Measurements from ENCODE around the gene NFYB. TPM values are rescaled to one million over a fixed set of nuclear protein-coding genes. Genes with fewer than 3 reads are reported as not detected.
"Not testable (repeated sequence)": the region's sequence is repeated elsewhere in the genome, so short reads cannot be mapped to it uniquely, and the experiment has no call there.

Gene NFYB
- total RNA-seq, 2 donors from 2014 or later, result 37.9 to 41.1 TPM

DNA sequence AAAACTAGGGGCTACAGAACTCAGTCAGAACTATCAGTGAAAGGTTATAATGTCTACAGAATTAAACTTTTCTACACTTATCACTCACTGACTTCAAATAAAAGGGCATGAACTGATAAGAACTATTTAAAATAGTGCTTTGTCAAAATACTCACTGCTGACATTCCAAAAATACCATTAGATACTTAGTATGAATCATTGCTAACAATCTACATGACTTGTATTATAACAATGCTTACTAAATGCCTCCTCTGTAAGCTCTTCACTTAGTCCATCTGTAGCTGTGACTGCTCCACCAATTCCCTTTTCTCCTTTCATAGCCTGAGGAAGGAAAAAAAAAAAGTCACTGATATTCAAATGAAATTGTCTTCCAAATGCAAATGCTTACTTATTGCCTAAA lies 17.0 kb downstream of the NFYB start:
- no peaks in the 10 kb centered on the region for H3K9me3 ChIP-seq
- no peak overlapping the region for H3K27ac ChIP-seq
- H3K4me3 ChIP-seq, result no peak overlapping the region
- no peaks in the 10 kb centered on the region for H3K4me1 ChIP-seq (replicated peaks)
- H3K27me3 ChIP-seq (replicated peaks; ENCODE audit: insufficient read depth), result no peaks in the 10 kb centered on the region
- no peak for TF ChIP-seq POLR2A (IDR thresholded peaks at IDR 0.05)
- no peak for TF ChIP-seq POLR2AphosphoS5 (IDR thresholded peaks at IDR 0.05)
- intact Hi-C loops (cut with DNase I), result no loop called here
- H3K36me3 ChIP-seq, result no peaks in the 10 kb centered on the region
- no peak for DNase-seq (ENCODE audit: low spot score)

DNA sequence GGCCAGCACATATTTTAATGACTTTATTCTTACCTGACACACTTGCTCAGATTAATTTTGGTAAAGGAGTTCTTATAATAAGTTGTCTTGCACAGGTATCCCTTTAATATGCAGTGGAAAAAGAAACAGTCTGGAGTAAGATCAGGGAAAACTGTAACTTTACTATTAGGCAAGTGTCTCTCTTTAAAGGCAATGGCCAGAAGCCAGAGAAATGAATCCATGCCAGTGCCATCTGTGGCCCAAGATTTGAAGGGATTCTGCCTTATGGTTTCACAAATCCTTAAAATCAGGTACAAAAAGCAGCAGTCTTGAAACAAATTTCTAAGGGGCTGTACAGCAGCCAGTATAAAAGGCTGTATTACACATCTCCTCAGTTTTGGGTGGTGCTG lies 22.4 kb downstream of the NFYB start:
- Histone ChIP-seq H3K27ac (peak overlapping the region in 1 of 2 donors; percentile 35), H3K36me3 (no peaks in the 10 kb centered on the region), H3K4me3 (no peak overlapping the region), H3K9me3 (no peaks in the 10 kb centered on the region), H3K27me3 (replicated peaks; ENCODE audit: insufficient read depth) (no peaks in the 10 kb centered on the region), H3K4me1 (replicated peaks) (no peaks in the 10 kb centered on the region)
- intact Hi-C loops (cut with DNase I), result no loop called here
- TF ChIP-seq POLR2AphosphoS5 (IDR thresholded peaks at IDR 0.05), result no peak
- TF ChIP-seq, protein P1, sequence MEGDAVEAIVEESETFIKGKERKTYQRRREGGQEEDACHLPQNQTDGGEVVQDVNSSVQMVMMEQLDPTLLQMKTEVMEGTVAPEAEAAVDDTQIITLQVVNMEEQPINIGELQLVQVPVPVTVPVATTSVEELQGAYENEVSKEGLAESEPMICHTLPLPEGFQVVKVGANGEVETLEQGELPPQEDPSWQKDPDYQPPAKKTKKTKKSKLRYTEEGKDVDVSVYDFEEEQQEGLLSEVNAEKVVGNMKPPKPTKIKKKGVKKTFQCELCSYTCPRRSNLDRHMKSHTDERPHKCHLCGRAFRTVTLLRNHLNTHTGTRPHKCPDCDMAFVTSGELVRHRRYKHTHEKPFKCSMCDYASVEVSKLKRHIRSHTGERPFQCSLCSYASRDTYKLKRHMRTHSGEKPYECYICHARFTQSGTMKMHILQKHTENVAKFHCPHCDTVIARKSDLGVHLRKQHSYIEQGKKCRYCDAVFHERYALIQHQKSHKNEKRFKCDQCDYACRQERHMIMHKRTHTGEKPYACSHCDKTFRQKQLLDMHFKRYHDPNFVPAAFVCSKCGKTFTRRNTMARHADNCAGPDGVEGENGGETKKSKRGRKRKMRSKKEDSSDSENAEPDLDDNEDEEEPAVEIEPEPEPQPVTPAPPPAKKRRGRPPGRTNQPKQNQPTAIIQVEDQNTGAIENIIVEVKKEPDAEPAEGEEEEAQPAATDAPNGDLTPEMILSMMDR (IDR thresholded peaks at IDR 0.05), result no peak
- TF ChIP-seq POLR2A (IDR thresholded peaks at IDR 0.05), result no peak
- DNase-seq (ENCODE audit: low spot score), result peak; percentile 15

DNA sequence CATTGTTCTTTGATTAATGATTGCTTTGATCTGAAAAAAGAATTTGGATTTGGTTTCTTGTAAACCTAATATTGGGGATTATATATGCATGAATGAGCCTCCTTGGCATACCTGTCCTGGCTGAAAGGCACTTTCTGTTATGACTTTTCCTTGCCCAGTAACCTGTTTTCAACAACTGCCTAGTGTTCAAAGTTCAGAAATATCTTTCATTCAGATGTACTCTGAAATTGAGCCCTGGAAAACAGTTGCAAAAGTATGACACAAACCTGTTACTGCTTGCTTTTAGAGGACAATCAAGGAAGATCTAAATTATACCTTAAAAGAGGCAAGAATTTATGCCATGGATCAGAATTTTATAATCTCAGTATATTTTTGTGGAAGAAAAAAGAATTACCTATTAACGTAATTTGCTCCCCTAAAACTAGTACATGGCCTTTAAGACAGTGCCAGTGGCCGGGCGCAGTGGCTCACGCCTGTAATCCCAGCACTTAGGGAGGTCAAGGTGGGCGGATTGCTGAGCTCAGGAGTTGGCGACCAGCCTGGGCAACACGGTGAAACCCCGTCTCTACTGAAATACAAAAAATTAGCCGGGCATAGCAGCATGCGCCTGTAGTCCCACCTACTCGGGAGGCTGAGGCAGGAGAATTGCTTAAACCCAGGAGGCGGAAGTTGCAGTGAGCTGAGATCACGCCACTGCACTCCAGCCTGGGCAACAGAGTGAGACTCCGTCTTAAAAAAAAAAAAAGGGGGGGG lies 23.0 kb downstream of the NFYB start:
- H3K4me3 ChIP-seq; H3K27me3 ChIP-seq (replicated peaks; ENCODE audit: insufficient read depth); DNase-seq (ENCODE audit: low spot score); H3K9me3 ChIP-seq; H3K36me3 ChIP-seq; H3K4me1 ChIP-seq (replicated peaks); intact Hi-C loops (cut with DNase I): not testable (repeated sequence)
- peak overlapping the region in 1 of 2 donors; percentile 35 for H3K27ac ChIP-seq
- WGBS, result 65% methylated on average over 14 of the region's 14 CpGs

DNA sequence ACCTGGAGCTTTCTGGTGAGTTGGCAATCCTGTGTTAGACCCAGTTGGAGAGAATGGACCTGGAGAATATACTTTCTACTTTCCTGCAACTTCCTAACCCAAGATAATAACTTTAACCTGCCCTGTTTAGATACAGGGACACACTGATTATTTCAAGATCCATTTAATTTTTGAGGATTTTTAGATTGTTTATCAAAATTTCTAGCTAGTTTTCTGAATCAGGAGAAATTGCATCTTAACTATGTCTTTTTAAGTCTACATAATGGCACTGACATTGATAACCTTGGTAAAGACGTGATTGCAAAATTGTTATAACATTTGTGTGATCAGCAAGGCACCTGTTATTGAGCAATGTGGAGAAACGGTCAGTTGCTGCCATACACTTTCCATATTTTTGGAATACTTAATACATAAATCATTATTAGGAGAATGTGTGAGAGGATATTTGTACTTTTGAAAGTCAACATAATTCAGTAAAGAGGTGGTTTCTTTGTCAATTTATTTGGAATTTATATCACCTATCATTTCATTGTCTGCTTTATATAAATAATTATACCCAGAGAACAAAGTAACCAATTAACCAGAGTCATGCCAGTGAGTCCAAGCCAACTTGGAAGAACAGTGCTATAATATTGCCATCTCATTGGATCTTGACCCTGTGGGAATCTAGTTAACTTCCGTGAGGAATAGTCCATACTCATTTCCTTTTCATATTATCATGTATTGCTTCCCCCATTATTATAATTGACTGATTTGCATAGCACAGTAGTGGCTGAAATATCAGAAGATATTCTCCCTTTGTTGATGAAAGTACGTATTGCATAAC lies 28.4 kb downstream of the NFYB start:
- no peaks in the 10 kb centered on the region for H3K9me3 ChIP-seq
- no peak overlapping the region for H3K27ac ChIP-seq
- TF ChIP-seq POLR2A (IDR thresholded peaks at IDR 0.05), result no peak
- TF ChIP-seq POLR2AphosphoS5 (IDR thresholded peaks at IDR 0.05), result no peak
- TF ChIP-seq, protein P1 (IDR thresholded peaks at IDR 0.05), result no peak
- H3K36me3 ChIP-seq, result no peaks in the 10 kb centered on the region
- 65% methylated on average over 4 of the region's 4 CpGs for WGBS
- DNase-seq (ENCODE audit: low spot score), result no peak
- no peaks in the 10 kb centered on the region for H3K4me1 ChIP-seq (replicated peaks)
- H3K27me3 ChIP-seq (replicated peaks; ENCODE audit: insufficient read depth), result no peaks in the 10 kb centered on the region
- H3K4me3 ChIP-seq, result no peak overlapping the region
- intact Hi-C loops (cut with DNase I), result loop anchor here (5.0 to 10.0 kb wide), 2 partner anchors 145 to 232 kb away; partner anchors contain the start of gene TDG

DNA sequence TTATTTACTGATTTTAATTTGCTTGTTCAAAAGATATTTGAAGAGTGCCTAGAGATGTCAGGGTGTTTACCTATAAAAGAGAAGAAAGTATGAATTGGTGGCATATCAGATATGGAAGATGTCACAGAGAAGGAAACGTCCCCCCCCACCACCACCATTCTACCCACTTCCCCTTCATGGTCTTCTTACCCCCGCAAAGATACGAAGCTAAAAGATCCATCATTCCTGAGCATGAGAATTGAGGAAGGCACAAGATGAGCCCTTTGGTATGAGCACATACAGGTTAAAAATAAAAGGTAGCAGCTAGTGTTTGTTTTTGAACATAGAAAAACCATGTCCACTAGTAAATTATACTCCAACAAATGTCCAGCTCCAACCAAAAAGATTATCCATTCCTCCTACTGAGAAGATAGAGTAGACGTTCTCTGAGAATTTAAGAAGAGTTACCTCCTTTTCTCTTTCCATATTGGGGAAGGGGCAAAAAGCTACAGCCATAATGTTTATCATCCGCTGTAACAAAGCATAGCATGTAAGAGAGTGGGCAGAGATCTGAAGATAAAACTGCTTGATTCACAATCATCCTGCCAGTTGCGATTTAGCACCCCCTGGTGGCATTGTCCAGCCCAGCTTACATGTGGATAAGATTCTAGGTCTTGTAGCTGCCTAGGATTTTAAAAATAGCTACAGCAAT lies 29.1 kb downstream of the NFYB start:
- DNase-seq (ENCODE audit: low spot score), result peak; percentile 74
- Histone ChIP-seq H3K4me1 (replicated peaks) (no peaks in the 10 kb centered on the region), H3K27me3 (replicated peaks; ENCODE audit: insufficient read depth) (no peaks in the 10 kb centered on the region), H3K27ac (no peak overlapping the region), H3K4me3 (no peak overlapping the region), H3K9me3 (no peaks in the 10 kb centered on the region), H3K36me3 (no peaks in the 10 kb centered on the region)
- intact Hi-C loops (cut with DNase I), result loop anchor here (5.0 to 10.0 kb wide), 2 partner anchors 144 to 232 kb away; partner anchors contain the start of gene TDG
- 46% methylated on average over 6 of the region's 6 CpGs for WGBS
- TF ChIP-seq POLR2AphosphoS5 (IDR thresholded peaks at IDR 0.05) (peak; percentile 38), POLR2A (IDR thresholded peaks at IDR 0.05) (no peak)
- TF ChIP-seq, protein P1 (IDR thresholded peaks at IDR 0.05), result peak; percentile 73 to 80 (median 79)
